Astrocyte (in vitro differentiated cells and primary cell): Measurements from ENCODE around the gene COL18A1.

Source experiments
- EZH2 ChIP-seq: IDR thresholded peaks from 2 replicates; pipeline ENCODE4 v1.6.1; 2012; ENCODE audit warnings: mild to moderate bottlenecking, low read length, inconsistent platforms; ENCODE audit not compliant: insufficient read depth
- TF ChIP-seq, protein P1 (sequence below): IDR thresholded peaks from 2 replicates; pipeline ENCODE4 v1.5.1; 2011; ENCODE audit warnings: low read depth, mild to moderate bottlenecking, inconsistent platforms, low read length, moderate library complexity; ENCODE audit not compliant: insufficient read depth

DNA sequence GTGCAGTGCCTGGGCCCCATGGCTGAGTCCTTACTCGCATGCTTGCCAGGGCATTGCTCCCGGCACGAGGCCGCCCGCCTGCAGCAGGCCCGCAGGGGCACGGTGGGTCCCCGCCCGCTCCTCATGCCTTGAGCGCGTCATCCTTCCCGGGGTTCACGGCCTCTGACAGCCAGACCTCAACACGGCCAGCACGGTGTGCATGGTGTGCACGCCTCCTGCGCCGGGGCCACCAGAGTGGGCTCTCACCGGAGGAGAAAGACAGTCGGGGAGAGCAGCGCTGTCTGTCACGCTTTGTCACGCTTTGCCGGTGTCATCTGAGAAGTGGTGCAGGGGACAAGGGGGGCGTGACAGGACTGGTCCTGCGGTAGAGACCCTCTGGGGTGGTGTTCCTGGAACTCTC, 11.9 kb upstream of the COL18A1 start:
- TF ChIP-seq, protein P1, sequence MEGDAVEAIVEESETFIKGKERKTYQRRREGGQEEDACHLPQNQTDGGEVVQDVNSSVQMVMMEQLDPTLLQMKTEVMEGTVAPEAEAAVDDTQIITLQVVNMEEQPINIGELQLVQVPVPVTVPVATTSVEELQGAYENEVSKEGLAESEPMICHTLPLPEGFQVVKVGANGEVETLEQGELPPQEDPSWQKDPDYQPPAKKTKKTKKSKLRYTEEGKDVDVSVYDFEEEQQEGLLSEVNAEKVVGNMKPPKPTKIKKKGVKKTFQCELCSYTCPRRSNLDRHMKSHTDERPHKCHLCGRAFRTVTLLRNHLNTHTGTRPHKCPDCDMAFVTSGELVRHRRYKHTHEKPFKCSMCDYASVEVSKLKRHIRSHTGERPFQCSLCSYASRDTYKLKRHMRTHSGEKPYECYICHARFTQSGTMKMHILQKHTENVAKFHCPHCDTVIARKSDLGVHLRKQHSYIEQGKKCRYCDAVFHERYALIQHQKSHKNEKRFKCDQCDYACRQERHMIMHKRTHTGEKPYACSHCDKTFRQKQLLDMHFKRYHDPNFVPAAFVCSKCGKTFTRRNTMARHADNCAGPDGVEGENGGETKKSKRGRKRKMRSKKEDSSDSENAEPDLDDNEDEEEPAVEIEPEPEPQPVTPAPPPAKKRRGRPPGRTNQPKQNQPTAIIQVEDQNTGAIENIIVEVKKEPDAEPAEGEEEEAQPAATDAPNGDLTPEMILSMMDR: no peak
- TF ChIP-seq EZH2: no peak
